Stimulated activated CD4-positive, alpha-beta T cell treated with anti-CD3 and anti-CD28 coated beads, Interleukin-2, amount 100 ng/mL, for 24 hours (primary cell): ENCODE measurements around the gene SLC25A40.
"Not testable (repeated sequence)": the region's sequence is repeated elsewhere in the genome, so short reads cannot be mapped to it uniquely, and the experiment has no call there.

Source experiments
- DNase-seq, 2 donors: peaks; one replicate each; pipeline ENCODE4 v3.0.0-alpha.2; 2020

SLC25A40 gene

GRCh38 chr7:87866533-87866932 is 9.6 kb downstream of the SLC25A40 start:
- not testable (repeated sequence) for DNase-seq

GRCh38 chr7:87866089-87866488 is 10.1 kb downstream of the SLC25A40 start:
- no peak for DNase-seq

GRCh38 chr7:87858417-87859100 is 17.6 kb downstream of the SLC25A40 start:
- DNase-seq, result no peak

- DNase-seq, result no peak
Measured at GRCh38 chr7:87853237-87853864, 22.8 kb downstream of the SLC25A40 start.

GRCh38 chr7:87852306-87852705 is 23.9 kb downstream of the SLC25A40 start:
- no peak for DNase-seq

GRCh38 chr7:87850836-87851593 is 25.1 kb downstream of the SLC25A40 start:
- DNase-seq, result no peak

GRCh38 chr7:87837597-87837996 is 38.6 kb downstream of the SLC25A40 start:
- no peak for DNase-seq

- DNase-seq, result no peak
Measured at GRCh38 chr7:87833130-87833529, 43.0 kb downstream of the SLC25A40 start.

GRCh38 chr7:87831097-87831496 is 45.1 kb downstream of the SLC25A40 start:
- no peak for DNase-seq

GRCh38 chr7:87828383-87828782 is 47.8 kb downstream of the SLC25A40 start:
- not testable (repeated sequence) for DNase-seq

GRCh38 chr7:87825369-87825768 is 50.8 kb downstream of the SLC25A40 start:
- not testable (repeated sequence) for DNase-seq

- not testable (repeated sequence) for DNase-seq
Measured at GRCh38 chr7:87822056-87822455, 54.1 kb downstream of the SLC25A40 start.

GRCh38 chr7:87818336-87818735 is 57.8 kb downstream of the SLC25A40 start:
- DNase-seq, result no peak

- DNase-seq, result no peak
Measured at GRCh38 chr7:87816389-87816788, 59.8 kb downstream of the SLC25A40 start.

GRCh38 chr7:87810726-87811125 is 65.4 kb downstream of the SLC25A40 start:
- no peak for DNase-seq

GRCh38 chr7:87810130-87810529 is 66.0 kb downstream of the SLC25A40 start:
- no peak for DNase-seq

- no peak for DNase-seq
Measured at GRCh38 chr7:87806150-87806549, 70.0 kb downstream of the SLC25A40 start.

- DNase-seq, result no peak
Measured at GRCh38 chr7:87797798-87798403, 78.3 kb downstream of the SLC25A40 start.

GRCh38 chr7:87797395-87797794 is 78.8 kb downstream of the SLC25A40 start:
- no peak for DNase-seq

- no peak for DNase-seq
Measured at GRCh38 chr7:87785368-87785995, 90.7 kb downstream of the SLC25A40 start.

GRCh38 chr7:87784424-87784823 is 91.7 kb downstream of the SLC25A40 start:
- DNase-seq, result no peak
